Subcutaneous abdominal adipose tissue (tissue), 5 donors: ENCODE results near the gene NSUN6.

Experiments used
- H3K27ac ChIP-seq: one replicate; pipeline ENCODE4 v1.7.0; 2013; ENCODE audit warnings: low read depth, mild to moderate bottlenecking, inconsistent platforms, low read length, moderate library complexity
- H3K27me3 ChIP-seq, 5 donors: one replicate each; pipeline ENCODE4 v1.7.0; 2013; ENCODE audit warnings: low read length in 5 of 5, inconsistent platforms in 1 of 5; ENCODE audit not compliant: control insufficient read depth in 5 of 5, insufficient read depth in 4 of 5
- H3K36me3 ChIP-seq, 5 donors: one replicate each; pipeline ENCODE4 v1.7.0; 2013; ENCODE audit warnings: low read length in 5 of 5; ENCODE audit not compliant: control insufficient read depth in 5 of 5, insufficient read depth in 5 of 5
- H3K4me1 ChIP-seq, 5 donors: one replicate each; pipeline ENCODE4 v1.7.0; 2013; ENCODE audit warnings: low read length in 5 of 5, mild to moderate bottlenecking in 3 of 5, moderate library complexity in 1 of 5; ENCODE audit not compliant: control insufficient read depth in 5 of 5, insufficient read depth in 5 of 5
- H3K4me3 ChIP-seq, 5 donors: one replicate each; pipeline ENCODE4 v1.7.0; 2013; ENCODE audit warnings: low read length in 5 of 5, low read depth in 1 of 5
- H3K9ac ChIP-seq, 5 donors: one replicate each; pipeline ENCODE4 v1.7.0; 2013; ENCODE audit warnings: low read length in 5 of 5, mild to moderate bottlenecking in 4 of 5, moderate library complexity in 3 of 5
- H3K9me3 ChIP-seq, 5 donors: one replicate each; pipeline ENCODE4 v1.7.0; 2013; ENCODE audit warnings: low read length in 5 of 5; ENCODE audit not compliant: control insufficient read depth in 5 of 5
- donor health status: healthy.
- donor health status: healthy.
- donor health status: healthy.
- donor health status: healthy.
- donor health status: healthy.

NSUN6 gene

DNA sequence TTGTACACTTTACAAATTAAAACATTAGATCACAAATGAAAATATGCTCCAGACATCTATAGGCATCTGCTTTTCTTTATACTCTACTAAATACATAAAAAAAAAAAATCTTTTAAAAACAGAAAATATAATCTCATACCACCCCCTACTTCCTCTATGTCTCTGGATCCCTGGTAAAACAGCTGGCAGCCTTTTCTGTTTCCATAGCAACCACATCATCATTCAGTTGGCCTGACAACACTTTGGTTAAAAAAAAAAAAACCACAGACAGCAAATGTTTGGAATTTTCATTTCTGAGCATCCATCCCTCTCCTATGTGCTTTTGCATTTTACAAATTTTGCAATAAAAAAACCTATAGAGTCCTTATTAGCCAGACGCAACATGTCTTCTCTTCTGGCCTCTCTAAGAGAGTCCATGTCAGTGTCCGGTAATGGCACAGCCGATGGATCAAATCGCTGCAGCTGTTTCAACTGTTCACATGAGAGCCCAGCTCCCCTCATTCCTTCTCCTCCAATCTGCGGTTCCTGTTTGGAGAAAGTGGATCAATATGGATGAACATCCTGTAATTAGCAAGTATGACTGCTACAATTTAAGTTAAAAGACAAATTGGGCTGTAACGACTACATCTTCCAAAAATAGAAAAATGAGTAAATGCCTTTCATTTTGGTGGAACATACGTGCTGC, 105.6 kb downstream of the NSUN6 start:
- Histone ChIP-seq H3K4me1 (no peaks in the 10 kb centered on the region), H3K36me3 (peaks cover 14 to 33% (median 18%) of the 10 kb centered on the region in 5 donors), H3K9ac (no peak overlapping the region), H3K27ac (no peak overlapping the region), H3K4me3 (no peak overlapping the region), H3K27me3 (no peaks in the 10 kb centered on the region), H3K9me3 (no peaks in the 10 kb centered on the region)

DNA sequence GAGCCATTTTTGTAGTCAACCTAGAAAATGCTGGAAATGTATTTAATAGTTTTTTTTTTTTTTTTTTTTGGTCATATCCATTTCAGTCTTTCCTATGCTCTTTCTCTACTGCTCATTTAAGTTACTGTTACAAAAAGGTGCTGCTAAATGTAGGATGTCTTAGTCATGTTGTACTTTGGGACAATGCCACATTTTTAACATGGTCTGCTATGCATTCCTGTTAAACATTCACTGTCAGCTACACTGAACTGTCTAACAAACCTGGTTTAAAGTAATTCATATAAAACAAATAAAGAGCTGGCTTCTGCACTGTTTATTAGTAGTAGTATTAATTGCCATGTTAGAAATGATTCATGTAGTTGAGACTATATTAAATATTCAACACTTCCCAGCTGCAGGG, 108.6 kb downstream of the NSUN6 start:
- H3K4me3 ChIP-seq: no peak overlapping the region
- peaks cover 25 to 50% (median 33%) of the 10 kb centered on the region in 5 donors for H3K36me3 ChIP-seq
- no peaks in the 10 kb centered on the region for H3K27me3 ChIP-seq
- no peaks in the 10 kb centered on the region for H3K9me3 ChIP-seq
- peaks cover 0 to 3% (median 0%) of the 10 kb centered on the region in 5 donors for H3K4me1 ChIP-seq
- H3K9ac ChIP-seq: no peak overlapping the region
- H3K27ac ChIP-seq: no peak overlapping the region

DNA sequence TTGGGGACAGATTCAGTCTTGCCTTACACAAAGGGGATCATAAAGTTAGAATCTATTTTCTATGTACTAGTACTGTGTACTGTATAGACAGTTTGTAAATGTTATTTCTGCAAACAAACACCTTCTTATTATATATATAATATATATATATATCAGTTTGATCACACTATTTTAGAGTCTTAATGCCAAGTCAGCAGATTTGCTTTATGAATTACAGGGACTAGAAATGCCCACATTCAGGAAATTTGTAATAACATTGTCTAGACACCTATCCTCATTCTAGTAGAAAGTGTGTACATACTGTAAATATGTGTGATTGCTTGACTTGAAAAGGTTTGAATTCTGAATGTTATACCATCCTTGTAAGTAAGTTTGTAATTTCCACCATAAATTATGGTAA, 111.2 kb downstream of the NSUN6 start:
- H3K9ac ChIP-seq: no peak overlapping the region
- H3K36me3 ChIP-seq: peaks cover 22 to 45% (median 33%) of the 10 kb centered on the region in 5 donors
- H3K4me3 ChIP-seq: no peak overlapping the region

GRCh38 chr10:18539335-18539734, 112.1 kb downstream of the NSUN6 start:
- H3K4me1 ChIP-seq: peaks cover 0 to 3% (median 0%) of the 10 kb centered on the region in 5 donors
- no peaks in the 10 kb centered on the region for H3K27me3 ChIP-seq
- peaks cover 17 to 38% (median 33%) of the 10 kb centered on the region in 5 donors for H3K36me3 ChIP-seq
- H3K9ac ChIP-seq: peak overlapping the region in 1 of 5 donors; percentile 87
- H3K4me3 ChIP-seq: no peak overlapping the region
- H3K9me3 ChIP-seq: no peaks in the 10 kb centered on the region
- H3K27ac ChIP-seq: no peak overlapping the region

More for the DNA sequence above, 111.2 kb downstream of the NSUN6 start:
- Histone ChIP-seq H3K4me1 (peaks cover 0 to 3% (median 0%) of the 10 kb centered on the region in 5 donors), H3K27ac (no peak overlapping the region), H3K27me3 (no peaks in the 10 kb centered on the region), H3K9me3 (no peaks in the 10 kb centered on the region)

- Histone ChIP-seq H3K36me3 (peaks cover 2 to 15% (median 6%) of the 10 kb centered on the region in 5 donors), H3K9me3 (no peaks in the 10 kb centered on the region), H3K27me3 (no peaks in the 10 kb centered on the region), H3K4me1 (no peaks in the 10 kb centered on the region), H3K4me3 (no peak overlapping the region), H3K9ac (no peak overlapping the region), H3K27ac (no peak overlapping the region)
Measured at GRCh38 chr10:18533896-18534295, 117.5 kb downstream of the NSUN6 start.

- Histone ChIP-seq H3K27ac (no peak overlapping the region), H3K27me3 (no peaks in the 10 kb centered on the region), H3K9ac (no peak overlapping the region), H3K4me3 (no peak overlapping the region), H3K36me3 (peaks cover 0 to 8% (median 2%) of the 10 kb centered on the region in 5 donors), H3K9me3 (no peaks in the 10 kb centered on the region), H3K4me1 (no peaks in the 10 kb centered on the region)
Measured at GRCh38 chr10:18532881-18533535, 118.4 kb downstream of the NSUN6 start.

DNA sequence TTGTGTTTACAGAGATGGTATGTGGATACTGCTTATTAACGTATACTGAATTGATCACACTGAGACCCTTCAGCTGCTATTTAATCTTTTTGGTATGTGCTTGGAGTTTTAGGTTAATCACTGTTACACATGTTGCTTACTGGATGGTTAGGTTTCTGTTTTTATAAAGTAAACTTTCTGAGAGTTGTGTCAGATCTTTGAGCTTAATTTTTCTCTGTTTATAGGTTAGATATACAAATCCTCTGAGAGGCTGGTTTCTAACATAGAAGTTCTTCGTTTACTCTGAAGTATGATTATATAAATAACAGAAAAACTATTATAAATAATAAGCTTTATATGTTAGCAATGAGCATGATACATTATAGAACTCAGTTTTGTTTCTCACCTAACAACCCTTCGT, 123.1 kb downstream of the NSUN6 start:
- Histone ChIP-seq H3K4me3 (no peak overlapping the region), H3K9me3 (no peaks in the 10 kb centered on the region), H3K27ac (no peak overlapping the region), H3K9ac (no peak overlapping the region), H3K27me3 (no peaks in the 10 kb centered on the region), H3K4me1 (no peaks in the 10 kb centered on the region), H3K36me3 (no peaks in the 10 kb centered on the region)

DNA sequence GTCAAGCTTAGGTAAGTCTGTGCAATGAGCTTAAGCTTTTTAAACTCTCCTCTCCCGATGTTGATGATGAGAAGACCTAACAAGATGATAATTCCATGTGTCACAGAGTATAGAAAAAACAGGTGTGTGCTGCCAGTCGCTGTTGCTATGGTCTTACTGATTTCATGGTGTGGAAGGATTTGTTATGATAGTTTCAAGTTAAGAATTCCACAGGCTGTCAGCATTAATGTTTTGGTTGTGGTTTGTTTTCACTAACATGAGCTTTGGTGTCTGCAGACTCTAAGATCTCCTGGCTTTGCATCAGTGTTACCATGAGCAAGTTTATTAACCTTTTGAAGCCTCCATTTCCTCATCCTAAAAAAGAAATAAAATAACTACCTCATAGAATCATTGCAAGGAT, 123.7 kb downstream of the NSUN6 start:
- H3K9ac ChIP-seq: no peak overlapping the region

GRCh38 chr10:18523858-18524257, 127.5 kb downstream of the NSUN6 start:
- no peaks in the 10 kb centered on the region for H3K36me3 ChIP-seq
- no peak overlapping the region for H3K9ac ChIP-seq
- H3K4me1 ChIP-seq: no peaks in the 10 kb centered on the region
- H3K4me3 ChIP-seq: no peak overlapping the region
- H3K27ac ChIP-seq: no peak overlapping the region
- no peaks in the 10 kb centered on the region for H3K27me3 ChIP-seq
- H3K9me3 ChIP-seq: no peaks in the 10 kb centered on the region

More for the DNA sequence above, 123.7 kb downstream of the NSUN6 start:
- no peaks in the 10 kb centered on the region for H3K27me3 ChIP-seq
- no peaks in the 10 kb centered on the region for H3K4me1 ChIP-seq
- no peaks in the 10 kb centered on the region for H3K36me3 ChIP-seq
- H3K27ac ChIP-seq: no peak overlapping the region
- H3K9me3 ChIP-seq: no peaks in the 10 kb centered on the region
- no peak overlapping the region for H3K4me3 ChIP-seq

GRCh38 chr10:18523025-18523424, 128.4 kb downstream of the NSUN6 start:
- Histone ChIP-seq H3K27ac (no peak overlapping the region), H3K27me3 (no peaks in the 10 kb centered on the region), H3K4me1 (no peaks in the 10 kb centered on the region), H3K4me3 (no peak overlapping the region), H3K9me3 (no peaks in the 10 kb centered on the region), H3K9ac (no peak overlapping the region), H3K36me3 (no peaks in the 10 kb centered on the region)
